ENCODE data around the gene DPH2.

The DPH2 gene

DNA sequence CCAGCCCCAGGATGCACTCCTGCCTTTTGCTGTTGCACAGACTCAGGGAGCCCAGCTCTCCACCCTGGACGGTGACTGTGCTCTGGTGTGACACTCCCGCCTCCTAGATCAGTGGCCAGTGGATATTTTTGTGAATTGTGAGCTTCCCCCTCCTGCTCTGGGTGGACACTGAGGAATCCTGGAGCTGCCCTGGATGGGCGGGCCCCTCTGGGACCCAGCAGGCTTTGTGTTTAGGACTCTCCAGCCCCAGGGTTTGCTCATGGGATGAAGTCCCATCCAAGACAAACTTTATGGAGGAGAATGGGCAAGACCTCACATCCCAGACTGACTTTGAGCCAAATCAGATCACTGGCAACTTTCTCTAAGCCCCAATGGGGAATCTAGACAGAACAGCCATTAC lies 45.4 kb downstream of the DPH2 start:
- Histone ChIP-seq H3K9me2 (replicated peaks; ENCODE audit: low read depth, low read length) (no peaks in the 10 kb centered on the region), H3K27me3 (ENCODE audit: insufficient read depth, low read length, poor library complexity, severe bottlenecking) (no peaks in the 10 kb centered on the region), H3K4me3 (ENCODE audit: low read length, poor library complexity, severe bottlenecking) (no peak overlapping the region), H2AFZ (ENCODE audit: low read length) (no peak overlapping the region), H3F3A (ENCODE audit: low read depth) (no peaks in the 10 kb centered on the region), H3K4me2 (ENCODE audit: low read depth, low read length, poor library complexity, severe bottlenecking) (no peak overlapping the region), H3K9ac (ENCODE audit: low read depth, low read length, poor library complexity, severe bottlenecking) (no peak overlapping the region), H3K9me3 (ENCODE audit: insufficient read depth, low read depth, low read length) (no peaks in the 10 kb centered on the region), H3K79me2 (ENCODE audit: insufficient read depth, low read length) (no peaks in the 10 kb centered on the region), H3K4me1 (ENCODE audit: insufficient read depth, low read length, poor library complexity, severe bottlenecking) (no peaks in the 10 kb centered on the region), H3K36me3 (ENCODE audit: insufficient read depth, low read length) (no peaks in the 10 kb centered on the region), H4K20me1 (ENCODE audit: insufficient read depth, low read length, poor library complexity, severe bottlenecking) (no peaks in the 10 kb centered on the region)
- TF ChIP-seq EZH2phosphoT487 (IDR thresholded peaks at IDR 0.05; ENCODE audit: borderline replicate concordance) = no peak

DNA sequence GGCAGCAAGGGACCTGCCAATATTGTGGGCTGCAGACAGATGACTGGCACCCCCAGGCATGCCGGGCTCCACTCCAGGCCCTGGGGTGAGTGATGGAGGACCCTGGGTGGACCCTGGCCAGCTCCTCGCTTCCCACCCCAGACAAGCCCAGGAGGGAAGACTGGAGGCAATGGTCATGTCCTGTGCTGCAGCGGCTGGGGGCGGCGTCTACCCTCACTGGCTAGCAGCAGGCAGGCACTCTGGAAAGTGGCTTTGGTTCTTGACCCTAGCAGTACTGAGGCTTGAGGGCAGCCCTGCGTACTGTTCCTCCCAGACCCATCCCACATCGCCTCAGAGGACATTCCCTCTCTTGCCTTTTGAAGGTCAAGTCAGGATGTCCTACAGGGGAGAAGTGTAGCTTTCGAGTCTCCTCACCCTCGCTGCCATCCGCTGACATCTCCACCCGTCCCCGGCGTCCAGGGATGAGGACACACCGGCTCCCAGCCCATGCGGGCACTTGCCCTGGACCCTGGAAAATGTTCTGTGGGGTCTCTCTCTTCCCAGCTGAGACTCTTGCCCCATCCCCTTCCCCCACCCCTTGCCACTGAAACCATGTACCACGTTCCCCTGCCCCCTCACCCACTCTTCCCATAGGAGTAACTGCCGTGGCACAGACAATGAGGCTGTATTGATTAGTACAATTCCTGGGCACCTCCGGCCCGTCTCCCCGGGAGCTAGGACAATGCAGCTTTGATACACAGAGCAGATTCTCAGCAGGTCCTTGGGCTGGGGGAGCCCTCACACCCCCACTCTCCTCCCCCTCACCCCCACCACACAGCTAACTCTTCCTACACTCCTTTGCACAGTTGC lies 46.5 kb downstream of the DPH2 start:
- no peak overlapping the region for H2AFZ ChIP-seq (ENCODE audit: low read length)
- H3K9me3 ChIP-seq (ENCODE audit: insufficient read depth, low read depth, low read length) = no peaks in the 10 kb centered on the region
- no peak overlapping the region for H3K4me3 ChIP-seq (ENCODE audit: low read length, poor library complexity, severe bottlenecking)
- TF ChIP-seq EZH2phosphoT487 (IDR thresholded peaks at IDR 0.05; ENCODE audit: borderline replicate concordance) = no peak
- TF ChIP-seq, protein P1, sequence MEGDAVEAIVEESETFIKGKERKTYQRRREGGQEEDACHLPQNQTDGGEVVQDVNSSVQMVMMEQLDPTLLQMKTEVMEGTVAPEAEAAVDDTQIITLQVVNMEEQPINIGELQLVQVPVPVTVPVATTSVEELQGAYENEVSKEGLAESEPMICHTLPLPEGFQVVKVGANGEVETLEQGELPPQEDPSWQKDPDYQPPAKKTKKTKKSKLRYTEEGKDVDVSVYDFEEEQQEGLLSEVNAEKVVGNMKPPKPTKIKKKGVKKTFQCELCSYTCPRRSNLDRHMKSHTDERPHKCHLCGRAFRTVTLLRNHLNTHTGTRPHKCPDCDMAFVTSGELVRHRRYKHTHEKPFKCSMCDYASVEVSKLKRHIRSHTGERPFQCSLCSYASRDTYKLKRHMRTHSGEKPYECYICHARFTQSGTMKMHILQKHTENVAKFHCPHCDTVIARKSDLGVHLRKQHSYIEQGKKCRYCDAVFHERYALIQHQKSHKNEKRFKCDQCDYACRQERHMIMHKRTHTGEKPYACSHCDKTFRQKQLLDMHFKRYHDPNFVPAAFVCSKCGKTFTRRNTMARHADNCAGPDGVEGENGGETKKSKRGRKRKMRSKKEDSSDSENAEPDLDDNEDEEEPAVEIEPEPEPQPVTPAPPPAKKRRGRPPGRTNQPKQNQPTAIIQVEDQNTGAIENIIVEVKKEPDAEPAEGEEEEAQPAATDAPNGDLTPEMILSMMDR (conservative IDR thresholded peaks at IDR 0.05; ENCODE audit: low read length) = no peak
- H3K4me2 ChIP-seq (ENCODE audit: low read depth, low read length, poor library complexity, severe bottlenecking) = no peak overlapping the region
- no peaks in the 10 kb centered on the region for H3K9me2 ChIP-seq (replicated peaks; ENCODE audit: low read depth, low read length)
- H3K4me1 ChIP-seq (ENCODE audit: insufficient read depth, low read length, poor library complexity, severe bottlenecking) = no peaks in the 10 kb centered on the region
- no peaks in the 10 kb centered on the region for H3K79me2 ChIP-seq (ENCODE audit: insufficient read depth, low read length)
- H3F3A ChIP-seq (ENCODE audit: low read depth) = no peaks in the 10 kb centered on the region
- H4K20me1 ChIP-seq (ENCODE audit: insufficient read depth, low read length, poor library complexity, severe bottlenecking) = no peaks in the 10 kb centered on the region
- H3K36me3 ChIP-seq (ENCODE audit: insufficient read depth, low read length) = no peaks in the 10 kb centered on the region
- no peak overlapping the region for H3K9ac ChIP-seq (ENCODE audit: low read depth, low read length, poor library complexity, severe bottlenecking)
- no peaks in the 10 kb centered on the region for H3K27me3 ChIP-seq (ENCODE audit: insufficient read depth, low read length, poor library complexity, severe bottlenecking)

DNA sequence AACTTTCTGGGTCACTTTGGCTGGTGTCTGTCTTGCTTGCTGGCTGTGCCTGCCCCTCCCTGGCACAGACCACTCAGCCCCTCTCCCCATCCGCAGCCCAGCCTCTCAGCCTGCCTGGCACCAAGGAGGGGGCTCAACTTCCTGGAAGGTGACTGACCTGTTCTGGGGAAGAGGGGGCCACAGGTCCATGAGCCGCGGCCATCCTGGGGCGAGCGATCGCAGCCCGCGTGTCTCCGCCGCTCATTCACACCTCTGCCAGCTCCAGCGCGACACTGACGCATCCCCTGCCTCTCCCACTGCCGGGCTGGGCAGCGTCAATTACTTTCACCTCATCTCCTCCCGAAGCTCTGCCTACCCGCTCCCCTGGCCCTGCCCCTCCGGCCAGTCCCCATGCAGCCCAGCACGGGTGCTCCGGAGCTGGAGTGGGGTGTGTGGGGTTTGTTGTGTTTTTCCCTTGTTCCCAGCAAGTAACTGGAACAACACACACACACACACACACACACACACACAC lies 47.1 kb downstream of the DPH2 start:
- Histone ChIP-seq H3K4me1 (ENCODE audit: insufficient read depth, low read length, poor library complexity, severe bottlenecking) (no peaks in the 10 kb centered on the region), H3K36me3 (ENCODE audit: insufficient read depth, low read length) (no peaks in the 10 kb centered on the region), H3K9me2 (replicated peaks; ENCODE audit: low read depth, low read length) (no peaks in the 10 kb centered on the region), H3K4me2 (ENCODE audit: low read depth, low read length, poor library complexity, severe bottlenecking) (no peak overlapping the region), H3K79me2 (ENCODE audit: insufficient read depth, low read length) (no peaks in the 10 kb centered on the region), H2AFZ (ENCODE audit: low read length) (no peak overlapping the region), H3K9ac (ENCODE audit: low read depth, low read length, poor library complexity, severe bottlenecking) (no peak overlapping the region), H3F3A (ENCODE audit: low read depth) (no peaks in the 10 kb centered on the region), H4K20me1 (ENCODE audit: insufficient read depth, low read length, poor library complexity, severe bottlenecking) (no peaks in the 10 kb centered on the region), H3K9me3 (ENCODE audit: insufficient read depth, low read depth, low read length) (no peaks in the 10 kb centered on the region), H3K4me3 (ENCODE audit: low read length, poor library complexity, severe bottlenecking) (no peak overlapping the region), H3K27me3 (ENCODE audit: insufficient read depth, low read length, poor library complexity, severe bottlenecking) (no peaks in the 10 kb centered on the region)
- TF ChIP-seq, protein P1 (conservative IDR thresholded peaks at IDR 0.05; ENCODE audit: low read length) = no peak
- no peak for TF ChIP-seq EZH2phosphoT487 (IDR thresholded peaks at IDR 0.05; ENCODE audit: borderline replicate concordance)
